ENCODE results near the gene DYRK2.
"Not testable (repeated sequence)": the region's sequence is repeated elsewhere in the genome, so short reads cannot be mapped to it uniquely, and the experiment has no call there.

DNA sequence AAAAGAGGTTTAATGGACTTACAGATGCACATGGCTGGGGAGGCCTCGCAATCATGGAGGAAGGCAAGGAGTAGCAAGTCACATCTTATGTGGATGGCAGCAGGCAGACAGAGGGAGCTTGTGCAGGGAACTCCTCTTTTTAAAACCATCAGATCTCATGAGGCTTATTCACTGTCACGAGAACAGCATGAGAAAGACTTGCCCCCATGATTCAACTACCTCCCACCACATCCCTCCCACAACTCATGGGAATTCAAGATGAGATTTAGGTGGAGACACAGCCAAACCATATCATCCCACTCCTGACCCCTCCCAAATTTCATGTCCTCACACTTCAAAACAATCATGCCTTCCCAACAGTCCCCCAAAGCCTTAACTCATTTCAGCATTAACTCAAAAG is 24.0 kb downstream of the DYRK2 start:
- TF ChIP-seq, protein P1, sequence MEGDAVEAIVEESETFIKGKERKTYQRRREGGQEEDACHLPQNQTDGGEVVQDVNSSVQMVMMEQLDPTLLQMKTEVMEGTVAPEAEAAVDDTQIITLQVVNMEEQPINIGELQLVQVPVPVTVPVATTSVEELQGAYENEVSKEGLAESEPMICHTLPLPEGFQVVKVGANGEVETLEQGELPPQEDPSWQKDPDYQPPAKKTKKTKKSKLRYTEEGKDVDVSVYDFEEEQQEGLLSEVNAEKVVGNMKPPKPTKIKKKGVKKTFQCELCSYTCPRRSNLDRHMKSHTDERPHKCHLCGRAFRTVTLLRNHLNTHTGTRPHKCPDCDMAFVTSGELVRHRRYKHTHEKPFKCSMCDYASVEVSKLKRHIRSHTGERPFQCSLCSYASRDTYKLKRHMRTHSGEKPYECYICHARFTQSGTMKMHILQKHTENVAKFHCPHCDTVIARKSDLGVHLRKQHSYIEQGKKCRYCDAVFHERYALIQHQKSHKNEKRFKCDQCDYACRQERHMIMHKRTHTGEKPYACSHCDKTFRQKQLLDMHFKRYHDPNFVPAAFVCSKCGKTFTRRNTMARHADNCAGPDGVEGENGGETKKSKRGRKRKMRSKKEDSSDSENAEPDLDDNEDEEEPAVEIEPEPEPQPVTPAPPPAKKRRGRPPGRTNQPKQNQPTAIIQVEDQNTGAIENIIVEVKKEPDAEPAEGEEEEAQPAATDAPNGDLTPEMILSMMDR (conservative IDR thresholded peaks at IDR 0.05 in 1 of 2, IDR thresholded peaks at IDR 0.05 in 1 of 2; ENCODE audit: extremely low read depth in 1 of 2, insufficient read depth in 1 of 2, low read depth in 1 of 2, low read length in 2 of 2), result not testable (repeated sequence)
- TF ChIP-seq EZH2 (IDR thresholded peaks at IDR 0.05; ENCODE audit: borderline replicate concordance, low read length), result not testable (repeated sequence)
